Activated naive CD4-positive, alpha-beta T cell treated with anti-CD3 and anti-CD28 coated beads for 36 hours (primary cell): ENCODE measurements around the gene ARPP19. TPM values are rescaled to one million over a fixed set of nuclear protein-coding genes. Genes with fewer than 3 reads are reported as not detected.

Experiments used
- CTCF ChIA-PET: fragments of 350-600 bp; sonication (Branson Sonifier 250); formaldehyde crosslinking; loops from one replicate; lab custom pipeline; 2021; ENCODE audit warnings: antibody characterized with exemption; lab: Charles Lee
- DNase-seq: peaks from one replicate; pipeline ENCODE4 v3.0.0-alpha.2; 2020
- H3K27ac Mint-ChIP-seq: one replicate; pipeline ENCODE4 v1.8.0; 2021; ENCODE audit warnings: mild to moderate bottlenecking, mixed read lengths
- H3K27me3 Mint-ChIP-seq: one replicate; pipeline ENCODE4 v1.8.0; 2021; ENCODE audit warnings: low read depth, mixed read lengths
- H3K36me3 Mint-ChIP-seq: one replicate; pipeline ENCODE4 v1.8.0; 2021; ENCODE audit warnings: low read depth, mixed read lengths
- H3K4me1 Mint-ChIP-seq: one replicate; pipeline ENCODE4 v1.8.0; 2021; ENCODE audit warnings: low read depth, mixed read lengths
- H3K4me3 Mint-ChIP-seq: one replicate; pipeline ENCODE4 v1.8.0; 2021; ENCODE audit warnings: mild to moderate bottlenecking, moderate library complexity, mixed read lengths
- H3K9me3 Mint-ChIP-seq: one replicate; pipeline ENCODE4 v1.8.0; 2021; ENCODE audit warnings: mixed read lengths
- intact Hi-C: fragments of 100-400 bp; cut with micrococcal nuclease; formaldehyde crosslinking; loops from one replicate; pipeline ENCODE4 v1.15.1; 2023
- total RNA-seq, 2 experiments: library from RNA; stranded (reverse); gene quantifications; one replicate each; pipeline ENCODE4 v1.2.3, GENCODE V29; 2021

The ARPP19 gene
- total RNA-seq, 2 experiments from 2014 or later, result 130 to 144 TPM

DNA sequence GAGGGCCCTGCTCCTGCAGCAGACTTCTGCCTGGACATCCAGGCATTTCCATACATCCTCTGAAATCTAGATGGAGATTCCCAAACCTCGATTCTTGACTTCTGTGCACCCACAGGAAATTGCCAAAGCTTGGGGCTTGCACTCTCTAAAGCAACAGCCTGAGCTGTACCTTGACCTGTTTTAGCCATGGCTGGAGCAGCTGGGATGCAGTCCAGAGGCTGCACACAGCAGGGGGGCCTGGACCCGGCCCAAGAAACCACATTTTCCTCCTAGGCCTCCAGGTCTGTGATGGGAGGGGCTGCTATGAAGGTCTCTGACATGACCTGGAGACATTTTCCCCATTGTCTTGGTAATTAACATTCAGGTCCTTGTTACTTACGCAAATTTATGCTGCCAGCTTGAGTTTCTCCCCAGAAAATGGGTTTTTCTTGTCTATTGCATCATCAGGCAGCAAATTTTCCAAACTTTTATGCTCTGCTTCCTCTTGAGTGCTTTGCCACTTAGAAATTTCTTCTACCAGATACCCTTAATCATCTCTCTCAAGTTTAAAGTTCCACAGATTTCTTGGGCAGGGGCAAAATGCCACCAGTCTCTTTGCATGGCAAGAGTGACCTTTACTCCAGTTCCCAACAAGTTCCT, 28.3 kb downstream of the ARPP19 start:
- no peak overlapping the region for H3K27ac Mint-ChIP-seq
- peaks cover 6% of the 10 kb centered on the region for H3K9me3 Mint-ChIP-seq
- peaks cover under 1% of the 10 kb centered on the region for H3K36me3 Mint-ChIP-seq
- no peak overlapping the region for H3K4me3 Mint-ChIP-seq
- CTCF ChIA-PET, result no interaction called here
- H3K4me1 Mint-ChIP-seq, result no peaks in the 10 kb centered on the region
- peaks cover 3% of the 10 kb centered on the region for H3K27me3 Mint-ChIP-seq
- intact Hi-C loops, result no loop called here
- DNase-seq, result no peak

DNA sequence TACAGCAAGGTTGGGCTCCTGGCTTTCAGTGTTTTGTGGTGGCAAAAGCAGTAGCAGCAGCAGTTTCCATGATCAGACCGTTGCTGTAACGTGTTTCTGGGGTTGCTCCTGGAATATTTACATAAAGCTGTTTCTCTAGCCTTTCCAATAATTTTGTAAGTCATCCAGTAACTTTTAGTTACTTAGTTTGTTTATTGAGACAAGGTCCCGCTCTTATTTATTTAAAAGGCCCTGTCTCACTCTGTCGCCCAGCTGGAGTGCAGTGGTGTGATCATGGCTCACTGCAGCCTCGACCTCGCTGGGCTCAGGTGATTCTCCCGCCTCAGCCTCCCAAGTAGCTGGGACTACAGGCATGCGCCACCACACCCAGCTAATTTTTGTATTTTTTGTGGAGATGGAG, 31.4 kb downstream of the ARPP19 start:
- no peak for DNase-seq
- Mint-ChIP-seq H3K27me3 (peaks cover 3% of the 10 kb centered on the region), H3K4me3 (no peak overlapping the region), H3K36me3 (no peaks in the 10 kb centered on the region), H3K4me1 (peaks cover 3% of the 10 kb centered on the region), H3K9me3 (peaks cover 6% of the 10 kb centered on the region), H3K27ac (no peak overlapping the region)
- intact Hi-C loops, result no loop called here
- CTCF ChIA-PET, result interaction anchor here (1.0 to 1.3 kb wide), 2 partner anchors 13 to 16 kb away, joined by 3 read pairs; no protein-coding TSS in a partner anchor

DNA sequence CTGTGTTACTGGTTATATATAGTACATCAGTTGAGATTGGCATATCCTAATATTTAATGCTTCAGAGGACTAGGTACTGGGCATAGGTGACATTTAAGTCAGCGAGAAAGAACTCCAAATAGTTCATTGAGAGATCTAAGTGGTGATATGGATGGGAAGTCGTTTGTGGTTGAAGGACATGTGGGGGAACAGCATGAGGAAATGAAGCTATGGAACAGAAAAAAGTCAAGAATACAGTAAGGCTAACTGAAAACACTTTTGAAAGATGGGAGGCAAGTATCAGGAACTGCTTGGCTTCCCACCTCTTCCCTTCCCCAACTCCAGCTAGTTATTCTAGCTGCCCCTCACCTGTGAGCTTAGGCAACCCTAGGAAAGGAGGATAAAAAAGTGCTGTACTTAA, 36.4 kb downstream of the ARPP19 start:
- Mint-ChIP-seq H3K4me1 (peaks cover 14% of the 10 kb centered on the region), H3K27me3 (peaks cover 3% of the 10 kb centered on the region), H3K9me3 (no peaks in the 10 kb centered on the region), H3K27ac (no peak overlapping the region), H3K36me3 (no peaks in the 10 kb centered on the region), H3K4me3 (no peak overlapping the region)
- intact Hi-C loops, result no loop called here
- CTCF ChIA-PET, result no interaction called here
- DNase-seq, result no peak

DNA sequence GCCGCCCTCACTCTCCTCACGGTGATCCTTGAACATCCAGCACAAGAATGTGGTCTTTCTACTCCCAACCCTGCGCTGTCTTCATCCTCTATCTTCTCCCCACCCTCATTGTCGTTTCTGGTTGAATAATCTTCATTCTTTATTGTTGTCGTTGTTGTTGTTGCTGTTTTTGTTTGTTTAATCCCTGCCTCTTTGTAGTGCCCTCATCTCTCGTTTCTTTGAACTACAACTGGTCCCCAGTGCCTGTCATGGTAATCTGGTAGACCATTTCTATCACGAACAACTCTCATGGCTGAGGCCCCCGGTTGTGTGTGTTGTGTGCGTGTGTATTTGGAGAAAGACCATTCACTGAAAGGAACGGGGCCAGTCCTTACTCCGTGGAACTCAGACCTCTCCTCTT, 38.9 kb downstream of the ARPP19 start:
- Mint-ChIP-seq H3K4me3 (peak overlapping the region; percentile 74), H3K4me1 (peaks cover 13% of the 10 kb centered on the region), H3K27me3 (no peaks in the 10 kb centered on the region), H3K9me3 (no peaks in the 10 kb centered on the region), H3K27ac (peak overlapping the region; percentile 47), H3K36me3 (no peaks in the 10 kb centered on the region)
- intact Hi-C loops, result loop anchor here (1.0 to 2.0 kb wide), 7 partner anchors 29 to 274 kb away; no protein-coding TSS in a partner anchor
- CTCF ChIA-PET, result no interaction called here
- DNase-seq, result no peak

DNA sequence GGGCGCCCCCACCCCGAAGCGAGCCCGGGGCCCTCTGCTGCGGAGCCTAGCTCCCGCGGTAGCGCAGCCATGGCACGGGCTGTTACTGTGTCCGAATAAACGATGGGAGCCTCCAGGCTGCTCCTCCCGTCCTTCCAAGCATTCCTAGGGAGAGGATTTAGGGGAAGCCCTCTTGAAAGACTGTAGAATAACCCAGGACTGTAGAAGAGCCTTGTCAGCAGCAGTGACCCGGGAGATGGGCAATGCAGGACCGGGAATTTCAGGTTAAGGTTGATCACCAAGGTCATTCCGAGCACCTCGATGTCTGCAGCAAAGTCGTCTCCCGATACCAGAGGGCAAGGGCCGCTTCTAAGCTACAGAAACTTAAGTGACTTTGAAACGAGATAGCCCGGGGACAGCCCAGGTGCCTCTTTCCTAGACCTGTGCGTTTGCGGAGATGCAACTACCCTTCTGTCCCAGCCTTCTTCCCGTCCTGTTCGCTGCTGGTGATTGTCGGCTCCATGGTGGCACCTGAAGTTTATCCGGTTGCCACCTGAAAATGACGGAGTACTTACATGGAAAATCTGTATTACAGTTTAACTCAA, 39.4 kb downstream of the ARPP19 start:
- DNase-seq, result peak; percentile 50
- Mint-ChIP-seq H3K9me3 (no peaks in the 10 kb centered on the region), H3K27ac (peak overlapping the region; percentile 47), H3K4me1 (peaks cover 13% of the 10 kb centered on the region), H3K27me3 (no peaks in the 10 kb centered on the region), H3K4me3 (peak overlapping the region; percentile 74), H3K36me3 (no peaks in the 10 kb centered on the region)
- CTCF ChIA-PET, result no interaction called here
- intact Hi-C loops, result loop anchor here (1.0 to 2.0 kb wide), 7 partner anchors 30 to 273 kb away; no protein-coding TSS in a partner anchor

DNA sequence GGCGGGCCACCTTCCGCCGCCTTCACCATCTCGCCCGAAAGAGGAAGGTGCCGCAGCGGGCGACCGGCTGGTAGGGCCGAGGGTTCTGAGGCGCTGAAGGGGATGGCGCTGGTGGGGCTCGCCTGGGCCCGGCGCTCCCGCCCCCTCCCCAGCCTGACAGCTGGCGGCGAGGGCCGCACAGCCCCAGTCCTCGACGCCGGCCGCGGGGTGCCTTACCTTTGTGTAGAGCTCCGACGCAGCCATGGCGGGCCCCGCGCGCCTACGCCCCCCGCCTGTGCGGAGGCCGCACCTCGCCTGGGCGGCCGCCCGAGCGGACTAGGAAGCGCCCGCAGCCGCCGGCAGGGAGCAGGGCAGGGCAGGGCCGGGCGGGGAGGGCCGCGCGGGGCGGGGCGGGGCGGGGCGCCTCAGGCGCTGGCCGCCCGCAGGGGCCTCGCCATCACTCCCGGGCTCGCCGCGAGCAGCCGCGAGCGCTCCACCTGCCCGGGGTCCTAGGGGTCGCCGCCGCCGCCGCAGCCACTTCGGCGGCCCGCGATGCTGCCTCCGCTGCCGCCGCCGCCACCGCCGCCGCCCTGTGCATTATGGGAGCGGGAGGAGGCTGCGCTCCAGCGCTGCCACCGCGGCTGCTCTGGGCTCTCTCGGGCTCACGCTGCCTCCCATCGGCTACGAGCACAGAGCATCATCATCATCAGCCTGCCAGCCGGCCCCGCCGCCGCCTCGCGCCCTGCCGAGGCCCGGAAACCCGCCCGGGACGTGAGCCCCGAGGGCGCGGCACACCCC, 40.1 kb downstream of the ARPP19 start, which contains the start of gene MYO5A:
Gene MYO5A (minus strand): TSS at position 317 of the 777 bp plus-strand sequence. CDS start 74 bp downstream, at position 243.
- intact Hi-C loops, result loop anchor here (1.0 to 2.0 kb wide), 7 partner anchors 31 to 272 kb away; no protein-coding TSS in a partner anchor
- Mint-ChIP-seq H3K27me3 (no peaks in the 10 kb centered on the region), H3K4me3 (peak within 1 kb of the TSS; percentile 91), H3K9me3 (no peaks in the 10 kb centered on the region), H3K4me1 (peaks cover 13% of the 10 kb centered on the region), H3K36me3 (no peaks in the 10 kb centered on the region), H3K27ac (peak within 1 kb of the TSS; percentile 47)
- DNase-seq, result peak; percentile 81
- CTCF ChIA-PET, result interaction anchor here (0.5 to 1.4 kb wide), 4 partner anchors 172 to 274 kb away, joined by 3 to 4 read pairs (median 3); no protein-coding TSS in a partner anchor

DNA sequence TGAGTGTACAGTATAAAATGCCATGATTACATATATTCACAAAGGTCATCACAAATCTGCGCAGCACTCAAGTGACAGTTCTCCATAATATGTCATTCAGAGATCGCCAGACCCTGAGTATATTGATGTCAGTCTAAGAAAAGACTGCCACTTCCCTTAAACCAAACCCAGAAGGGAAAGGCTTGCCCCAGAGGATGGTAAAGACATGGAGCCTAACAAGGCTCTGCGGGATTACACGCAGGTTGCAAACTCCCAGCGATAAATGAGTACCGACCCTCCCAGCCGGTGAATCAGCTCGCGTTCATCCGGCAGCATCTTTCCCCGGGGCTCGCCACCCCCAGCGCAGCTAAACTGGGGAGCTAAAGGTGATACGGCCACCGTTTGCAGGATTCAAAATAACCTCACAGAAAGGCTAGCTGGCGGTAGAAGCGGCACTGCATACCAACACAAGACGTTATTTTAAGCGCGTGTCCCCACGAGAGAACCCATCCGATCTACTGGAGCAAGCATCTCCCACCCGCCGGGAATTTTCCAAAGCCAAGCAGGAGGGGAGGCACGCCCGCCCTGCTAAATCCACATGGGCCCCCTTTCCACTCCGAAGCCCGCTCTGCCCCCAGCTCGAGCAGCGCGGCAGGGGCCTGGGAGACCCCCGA, 40.8 kb downstream of the ARPP19 start:
- Mint-ChIP-seq H3K27me3 (no peaks in the 10 kb centered on the region), H3K27ac (peak overlapping the region; percentile 26), H3K4me1 (peaks cover 13% of the 10 kb centered on the region), H3K9me3 (no peaks in the 10 kb centered on the region), H3K4me3 (peak overlapping the region; percentile 91), H3K36me3 (no peaks in the 10 kb centered on the region)
- CTCF ChIA-PET, result interaction anchor here (0.5 to 1.4 kb wide), 4 partner anchors 172 to 274 kb away, joined by 3 to 4 read pairs (median 3); no protein-coding TSS in a partner anchor
- intact Hi-C loops, result loop anchor here (2.0 kb wide), 1 partner anchor 63 kb away; no protein-coding TSS in a partner anchor
- peak; percentile 68 for DNase-seq

DNA sequence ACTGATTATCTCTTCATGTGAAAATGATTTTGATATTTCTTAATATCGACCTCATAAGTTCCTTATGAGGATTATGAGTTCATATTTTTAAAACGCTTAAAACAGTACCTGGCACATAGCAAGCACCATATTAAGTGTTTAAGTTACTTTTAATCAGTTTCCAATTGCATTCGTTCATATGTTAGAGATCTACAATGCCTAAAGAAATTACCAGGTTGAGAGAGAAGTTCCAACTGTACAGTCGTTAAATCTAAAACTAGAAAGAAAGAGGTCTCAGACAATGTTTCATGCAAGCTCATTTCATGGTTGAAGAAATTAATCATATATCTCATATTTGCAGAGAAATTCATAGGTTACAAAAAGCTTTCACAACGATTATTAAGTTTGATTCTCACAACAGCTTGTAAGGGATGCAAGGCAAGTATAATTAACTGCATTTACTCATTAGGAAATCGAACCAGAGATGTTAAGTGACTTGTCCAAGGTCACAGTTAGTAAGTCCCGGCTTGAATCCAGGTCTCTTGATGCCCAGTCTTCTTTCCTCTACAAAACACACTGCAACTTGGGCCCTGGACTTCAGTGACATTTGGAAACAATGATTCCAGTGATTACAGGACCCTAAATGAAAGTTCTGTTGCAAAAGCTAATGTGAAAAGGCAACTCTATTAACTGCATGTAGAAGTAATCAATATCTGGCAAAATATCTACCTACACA, 41.5 kb downstream of the ARPP19 start:
- no peak overlapping the region for H3K27ac Mint-ChIP-seq
- CTCF ChIA-PET, result interaction anchor here (0.8 to 1.4 kb wide), 4 partner anchors 207 to 273 kb away, joined by 3 to 4 read pairs (median 3); no protein-coding TSS in a partner anchor
- H3K36me3 Mint-ChIP-seq, result no peaks in the 10 kb centered on the region
- H3K9me3 Mint-ChIP-seq, result no peaks in the 10 kb centered on the region
- no peaks in the 10 kb centered on the region for H3K27me3 Mint-ChIP-seq
- peaks cover 13% of the 10 kb centered on the region for H3K4me1 Mint-ChIP-seq
- no peak for DNase-seq
- H3K4me3 Mint-ChIP-seq, result peak overlapping the region; percentile 91
- intact Hi-C loops, result no loop called here

DNA sequence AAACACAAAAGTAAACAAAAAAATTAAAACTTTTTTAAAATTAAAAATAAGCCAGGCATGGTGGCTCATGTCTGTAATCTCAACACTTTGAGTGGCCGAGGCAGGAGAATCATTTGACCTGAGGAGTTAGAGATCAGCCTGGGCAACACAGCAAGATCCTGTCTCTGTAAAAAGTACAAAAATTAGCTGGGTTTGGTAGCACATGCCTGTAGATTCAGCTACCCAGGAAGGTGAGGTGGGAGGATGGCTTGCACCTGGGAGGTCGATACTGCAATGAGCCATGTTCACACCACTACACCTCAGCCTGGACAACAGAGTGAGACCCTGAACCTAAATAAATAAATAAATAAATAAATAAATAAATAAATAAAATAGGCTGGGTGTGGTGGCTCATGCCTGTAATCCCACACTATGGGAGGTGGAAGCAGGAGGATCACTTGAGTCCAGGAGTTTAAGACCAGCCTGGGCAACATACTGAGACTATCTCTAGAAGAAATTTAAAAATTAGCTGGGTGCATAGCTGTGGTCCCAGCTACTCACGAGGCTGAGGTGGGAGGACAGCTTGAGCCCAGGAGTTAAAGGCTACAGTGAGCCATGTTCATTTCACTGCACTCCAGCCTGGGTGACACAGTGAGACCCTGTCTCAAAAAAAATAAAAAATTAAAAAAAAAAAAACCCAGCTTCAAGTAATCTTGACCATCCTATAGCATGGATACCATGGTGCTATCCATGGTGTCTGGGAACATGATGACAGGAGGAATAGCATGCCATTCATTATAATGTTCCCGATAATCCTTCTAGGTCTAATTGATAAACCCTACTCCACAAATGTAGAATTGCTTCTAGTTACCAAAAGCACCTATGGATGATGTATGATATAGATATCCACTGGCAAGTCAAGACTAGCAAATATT, 44.4 kb downstream of the ARPP19 start:
- H3K27me3 Mint-ChIP-seq, result no peaks in the 10 kb centered on the region
- H3K4me1 Mint-ChIP-seq, result peaks cover 8% of the 10 kb centered on the region
- CTCF ChIA-PET, result interaction anchor here (0.5 to 1.3 kb wide), 4 partner anchors 9 to 145 kb away, joined by 3 to 6 read pairs (median 4); no protein-coding TSS in a partner anchor
- intact Hi-C loops, result no loop called here
- no peaks in the 10 kb centered on the region for H3K36me3 Mint-ChIP-seq
- H3K4me3 Mint-ChIP-seq, result no peak overlapping the region
- no peak for DNase-seq
- H3K27ac Mint-ChIP-seq, result no peak overlapping the region
- no peaks in the 10 kb centered on the region for H3K9me3 Mint-ChIP-seq

DNA sequence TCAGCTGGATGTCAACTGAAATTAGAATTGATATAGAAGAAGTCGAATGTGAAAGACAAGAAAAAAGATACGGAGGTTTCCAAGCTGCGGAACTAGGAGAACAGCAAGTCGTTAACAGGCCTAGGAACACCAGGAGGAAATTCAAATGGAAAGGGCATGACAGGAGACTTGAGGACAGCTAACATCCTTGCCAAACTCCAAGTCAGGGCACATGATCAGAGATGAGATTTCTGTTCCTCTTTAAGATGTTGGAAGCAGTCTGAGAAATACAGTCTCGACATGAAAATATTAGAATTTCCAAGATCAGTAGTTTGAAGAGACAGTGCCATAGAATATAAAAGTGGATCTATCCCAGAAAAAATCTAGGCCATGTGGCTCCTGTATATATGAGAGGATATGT, 45.2 kb downstream of the ARPP19 start:
- Mint-ChIP-seq H3K27ac (no peak overlapping the region), H3K27me3 (no peaks in the 10 kb centered on the region), H3K36me3 (no peaks in the 10 kb centered on the region), H3K9me3 (no peaks in the 10 kb centered on the region), H3K4me3 (no peak overlapping the region), H3K4me1 (peaks cover 12% of the 10 kb centered on the region)
- DNase-seq, result no peak
- intact Hi-C loops, result no loop called here
- CTCF ChIA-PET, result no interaction called here
